Pancreas (tissue), 10 donors: ENCODE data around the gene NAP1L4. TPM values are rescaled to one million over a fixed set of nuclear protein-coding genes. Genes with fewer than 3 reads are reported as not detected.

Experiments
- ATAC-seq, 4 donors: fragments of 200-7000 bp; cut with Tn5 transposase; one replicate each; pipeline versions ENCODE4 v1.8.0 to v1.9.1; 2020; ENCODE audit warnings: mild to moderate bottlenecking in 4 of 4, moderate library complexity in 4 of 4
- DNase-seq, 6 donors: peaks; one replicate each; pipeline ENCODE4 v3.0.0-alpha.2; 2020
- FAIRE-seq: peaks from 2 replicates; lab custom pipeline; 2012; peaks lifted over from hg19 to GRCh38; lab: Jason Lieb, UNC
- H3K27ac ChIP-seq, 4 donors: fragments of 200-600 bp; sonication (generic); 1 replicate in 3 of 4; 2 replicates in 1 of 4; pipeline versions ENCODE4 v1.5.0 to v1.8.0; 2020
- H3K27me3 ChIP-seq, 4 donors: fragments of 200-600 bp; one replicate each; pipeline ENCODE4 v1.8.0; 2021
- H3K36me3 ChIP-seq, 3 donors: fragments of 200-600 bp; sonication (generic) in 1 of 3; one replicate each; pipeline versions ENCODE4 v1.5.0 to v1.8.0; 2020 to 2021
- H3K4me1 ChIP-seq, 3 donors: fragments of 200-600 bp; one replicate each; pipeline ENCODE4 v1.8.0; 2021
- H3K4me3 ChIP-seq, 4 donors: fragments of 200-600 bp; sonication (generic) in 2 of 4; one replicate each; pipeline versions ENCODE4 v1.5.0 to v1.8.0; 2020 to 2021
- H3K9me3 ChIP-seq, 4 donors: fragments of 200-600 bp; one replicate each; pipeline ENCODE4 v1.8.0; 2021
- CTCF ChIP-seq, 4 donors: fragments of 200-600 bp; sonication (generic) in 3 of 4; IDR thresholded peaks; one replicate each; pipeline versions ENCODE4 v1.5.0 to v1.8.0; 2021; ENCODE audit warnings: antibody characterized with exemption in 4 of 4
- WGBS, 2 donors: extraction: QIAGEN DNeasy Blood & Tissue Kit; methylation state at CpG; one replicate each; pipeline ENCODE4 v1.1.7; 2013; 5-methylcytosine and 5-hydroxymethylcytosine counted together
- intact Hi-C, 3 donors: fragments of 100-400 bp; cut with DNase I; formaldehyde crosslinking; loops; one replicate each; pipeline versions ENCODE4 v1.11.1 to v1.14.2; 2022
- polyA plus RNA-seq, 2 donors: library from polyadenylated mRNA; stranded (reverse); fragments of 200-250 nt; gene quantifications; one replicate each; pipeline ENCODE4 v1.2.3, GENCODE V29; 2013
- total RNA-seq, 6 donors: library from RNA; stranded (reverse); fragmentation: NEBNext Ultra II Directional in 4 of 6; extraction: Animal tissue kit (Norgen Biotek cat#: 25700) in 4 of 6; gene quantifications; one replicate each; pipeline versions ENCODE4 v1.2.1 to v1.2.4, GENCODE V29; 2021 to 2023
- donor health status: healthy with polysubstance abuse.
- donor health status: DM: no; HTN: no; CAD: no; lungs with moderate emphysema.
- donor health status: DM: no; HTN: no; CAD: no.
- donor health status: control.
- donor health status: control.
- donor health status: Bipolar disorder and iron deficiency.
- donor health status: DM: yes; HTN: yes; CAD: no.
- donor health status: DM: no; HTN: no; CAD: no.
- donor health status: DM: no; HTN: no; CAD: no.
- donor health status: DM: yes; HTN: yes; CAD: no.

NAP1L4 gene
- total and polyA plus RNA-seq, 8 donors, result 29.3 to 67.4 (median 41.0) TPM

GRCh38 chr11:3022982-3023381 lies 30.9 kb upstream of the NAP1L4 start:
- FAIRE-seq (no peak), DNase-seq (no peak), ATAC-seq (no peak)
- H3K9me3 ChIP-seq, result no peaks in the 10 kb centered on the region
- peaks cover 3 to 32% (median 13%) of the 10 kb centered on the region in 3 donors for H3K36me3 ChIP-seq
- 86 to 90% methylated on average over 4 of the region's 4 CpGs for WGBS, 2 donors
- no peak overlapping the region for H3K4me3 ChIP-seq
- no peaks in the 10 kb centered on the region for H3K27me3 ChIP-seq
- no peak overlapping the region for H3K27ac ChIP-seq
- intact Hi-C loops, result no loop called here
- no peak for TF ChIP-seq CTCF (IDR thresholded peaks at IDR 0.05)
- peaks cover 0 to 13% (median 0%) of the 10 kb centered on the region in 3 donors for H3K4me1 ChIP-seq

GRCh38 chr11:3022300-3022967 lies 30.3 kb upstream of the NAP1L4 start:
- Histone ChIP-seq H3K27ac (no peak overlapping the region), H3K9me3 (no peaks in the 10 kb centered on the region), H3K4me1 (peaks cover 0 to 13% (median 0%) of the 10 kb centered on the region in 3 donors), H3K4me3 (no peak overlapping the region), H3K27me3 (no peaks in the 10 kb centered on the region), H3K36me3 (peaks cover 7 to 38% (median 13%) of the 10 kb centered on the region in 3 donors)
- FAIRE-seq (no peak), DNase-seq (peak in 1 of 6 donors; percentile 23), ATAC-seq (peak in 2 of 4 donors; percentile 41 to 47)
- intact Hi-C loops, result no loop called here
- TF ChIP-seq CTCF (IDR thresholded peaks at IDR 0.05), result no peak
- 91% methylated on average over 14 of the region's 14 CpGs for WGBS, 2 donors

GRCh38 chr11:3021125-3021524 lies 29.0 kb upstream of the NAP1L4 start:
- Histone ChIP-seq H3K27me3 (no peaks in the 10 kb centered on the region), H3K27ac (peak overlapping the region in 1 of 4 donors; percentile 33), H3K4me3 (no peak overlapping the region), H3K9me3 (no peaks in the 10 kb centered on the region), H3K36me3 (peaks cover 7 to 40% (median 15%) of the 10 kb centered on the region in 3 donors), H3K4me1 (peaks cover 0 to 13% (median 0%) of the 10 kb centered on the region in 3 donors)
- intact Hi-C loops, result no loop called here
- 21 to 24% methylated on average over 4 of the region's 4 CpGs for WGBS, 2 donors
- FAIRE-seq (no peak), ATAC-seq (peak; percentile 80 to 95 (median 90)), DNase-seq (peak in 4 of 6 donors; percentile 48 to 68 (median 56))
- TF ChIP-seq CTCF (IDR thresholded peaks at IDR 0.05), result peak in 3 of 4 donors; percentile 34 to 64 (median 62)

GRCh38 chr11:3020011-3020410 lies 27.9 kb upstream of the NAP1L4 start:
- Histone ChIP-seq H3K4me3 (no peak overlapping the region), H3K9me3 (no peaks in the 10 kb centered on the region), H3K4me1 (peaks cover 0 to 13% (median 0%) of the 10 kb centered on the region in 3 donors), H3K27me3 (no peaks in the 10 kb centered on the region), H3K27ac (no peak overlapping the region), H3K36me3 (peaks cover 7 to 44% (median 21%) of the 10 kb centered on the region in 3 donors)
- ATAC-seq, result no peak
- FAIRE-seq, result no peak
- DNase-seq, result peak in 1 of 6 donors; percentile 55
- no peak for TF ChIP-seq CTCF (IDR thresholded peaks at IDR 0.05)
- intact Hi-C loops, result no loop called here
- 83 to 84% methylated on average over 12 of the region's 12 CpGs for WGBS, 2 donors

GRCh38 chr11:3018596-3018995 lies 26.5 kb upstream of the NAP1L4 start:
- Histone ChIP-seq H3K4me3 (no peak overlapping the region), H3K4me1 (peaks cover 0 to 13% (median 0%) of the 10 kb centered on the region in 3 donors), H3K9me3 (no peaks in the 10 kb centered on the region), H3K36me3 (peaks cover 7 to 58% (median 21%) of the 10 kb centered on the region in 3 donors), H3K27me3 (no peaks in the 10 kb centered on the region), H3K27ac (no peak overlapping the region)
- 77 to 78% methylated on average over 5 of the region's 5 CpGs for WGBS, 2 donors
- ATAC-seq, result no peak
- intact Hi-C loops, result no loop called here
- TF ChIP-seq CTCF (IDR thresholded peaks at IDR 0.05), result no peak
- no peak for FAIRE-seq
- peak in 1 of 6 donors; percentile 26 for DNase-seq
